ENCODE results near the gene IMMP2L. TPM values are rescaled to one million over a fixed set of nuclear protein-coding genes. Genes with fewer than 3 reads are reported as not detected.

IMMP2L gene
- total and polyA plus RNA-seq, 2 of the 4 experiments (the other 2 are of a cell fraction): 5.8 to 9.3 TPM

DNA sequence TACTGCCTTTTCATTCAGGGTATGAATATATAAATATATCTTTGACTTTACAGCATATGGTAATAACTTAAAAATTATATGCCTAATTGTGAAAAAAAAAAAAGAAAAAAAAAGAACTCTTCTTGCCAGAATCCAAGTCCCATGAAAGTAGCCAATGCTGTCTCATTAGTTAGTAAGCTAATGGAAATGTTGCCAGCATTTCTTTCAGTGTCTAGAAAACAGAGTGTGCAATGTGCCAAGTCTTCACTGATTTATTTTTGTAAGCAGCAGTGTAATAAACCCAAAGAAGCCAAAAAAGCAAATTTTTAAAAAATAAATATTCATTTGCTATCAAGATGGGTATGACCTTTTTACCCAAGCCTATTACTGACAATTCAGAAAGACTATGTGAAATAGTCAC, 502.5 kb downstream of the IMMP2L start:
- TF ChIP-seq MAZ (IDR thresholded peaks at IDR 0.05; ENCODE audit: borderline replicate concordance, low read depth, low read length) (no peak), RCOR1 (IDR thresholded peaks at IDR 0.05; ENCODE audit: insufficient replicate concordance, low read length) (no peak), POLR2A (IDR thresholded peaks at IDR 0.05; ENCODE audit: low read depth, low read length) (no peak), RAD21 (IDR thresholded peaks at IDR 0.05; ENCODE audit: low read length) (no peak), SMC3 (IDR thresholded peaks at IDR 0.05; ENCODE audit: low read depth, low read length) (no peak), CHD1 (IDR thresholded peaks at IDR 0.05; ENCODE audit: low read depth, low read length) (no peak), NFE2L2 (IDR thresholded peaks at IDR 0.05; ENCODE audit: low read depth, low read length) (no peak), MAFK (IDR thresholded peaks at IDR 0.05; ENCODE audit: low read depth, low read length) (no peak), FOS (IDR thresholded peaks at IDR 0.05; ENCODE audit: low read depth, low read length) (no peak)
- TF ChIP-seq, protein P1, sequence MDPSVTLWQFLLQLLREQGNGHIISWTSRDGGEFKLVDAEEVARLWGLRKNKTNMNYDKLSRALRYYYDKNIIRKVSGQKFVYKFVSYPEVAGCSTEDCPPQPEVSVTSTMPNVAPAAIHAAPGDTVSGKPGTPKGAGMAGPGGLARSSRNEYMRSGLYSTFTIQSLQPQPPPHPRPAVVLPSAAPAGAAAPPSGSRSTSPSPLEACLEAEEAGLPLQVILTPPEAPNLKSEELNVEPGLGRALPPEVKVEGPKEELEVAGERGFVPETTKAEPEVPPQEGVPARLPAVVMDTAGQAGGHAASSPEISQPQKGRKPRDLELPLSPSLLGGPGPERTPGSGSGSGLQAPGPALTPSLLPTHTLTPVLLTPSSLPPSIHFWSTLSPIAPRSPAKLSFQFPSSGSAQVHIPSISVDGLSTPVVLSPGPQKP (IDR thresholded peaks at IDR 0.05; ENCODE audit: borderline replicate concordance, low read depth, low read length): no peak
- H3K4me2 ChIP-seq (ENCODE audit: low read depth, low read length): no peak overlapping the region
- POLR2A ChIA-PET (ENCODE audit: unreplicated experiment): no interaction called here
- H3K14ac ChIP-seq (replicated peaks; ENCODE audit: low read depth, low read length): no peak overlapping the region
- no peak overlapping the region for H3K4ac ChIP-seq (ENCODE audit: low read depth, low read length)
- no TSS peak for BruUV-seq (replicated peaks)
- no peak overlapping the region for H4K91ac ChIP-seq (ENCODE audit: insufficient read depth, low read depth, low read length)
- H2BK5ac ChIP-seq (ENCODE audit: low read depth, low read length, poor library complexity, severe bottlenecking): no peak overlapping the region
- no peak for DNase-seq
- H2BK20ac ChIP-seq (ENCODE audit: low read depth, low read length): no peak overlapping the region
- no peak overlapping the region for H3K4me3 ChIP-seq (ENCODE audit: insufficient read depth, low read depth, low read length)
- H2AK9ac ChIP-seq (replicated peaks; ENCODE audit: low read depth, low read length, poor library complexity): no peak overlapping the region
- H4K5ac ChIP-seq (ENCODE audit: low read depth, low read length): no peak overlapping the region
- no peaks in the 10 kb centered on the region for H3K4me1 ChIP-seq (ENCODE audit: control insufficient read depth, insufficient read depth, low read length)
- H4K20me1 ChIP-seq (ENCODE audit: insufficient read depth, low read length): no peaks in the 10 kb centered on the region
- no peak overlapping the region for H2AK5ac ChIP-seq (ENCODE audit: low read depth, low read length)
- no peak for ATAC-seq (ENCODE audit: low read depth)
- no peaks in the 10 kb centered on the region for H3K27me3 ChIP-seq (ENCODE audit: control insufficient read depth, insufficient read depth, low read length)
- CTCF ChIA-PET: interaction anchor here (0.6 kb wide), 1 partner anchor 475 kb away, joined by 3 read pairs; no protein-coding TSS in a partner anchor
- dilution Hi-C loops (cut with HindIII; ENCODE audit: low sequenced_read_pairs, unreplicated experiment): no loop called here
- H3K9me3 ChIP-seq (ENCODE audit: control insufficient read depth, insufficient read depth, low read length): peaks cover 5% of the 10 kb centered on the region; the same call in 1 of the 2 replicates
- in situ Hi-C loops (cut with MboI; ENCODE audit: low sequenced_read_pairs): no loop called here
- no peaks in the 10 kb centered on the region for H3K36me3 ChIP-seq (ENCODE audit: control insufficient read depth, insufficient read depth, low read length)
- H2AFZ ChIP-seq (replicated peaks; ENCODE audit: low read length, poor library complexity): no peak overlapping the region
- H3K56ac ChIP-seq (ENCODE audit: extremely low read depth, insufficient read depth, low read length): no peak overlapping the region
- H2BK15ac ChIP-seq (ENCODE audit: low read depth, low read length): no peak overlapping the region
- no peak overlapping the region for H3K23ac ChIP-seq (ENCODE audit: low read depth, low read length)
- no peak overlapping the region for H4K8ac ChIP-seq (ENCODE audit: low read depth in 2 of 2, low read length in 2 of 2)
- intact Hi-C loops (cut with micrococcal nuclease): no loop called here
- H3K27ac ChIP-seq (ENCODE audit: insufficient read depth, low read length): no peak overlapping the region
- no peak overlapping the region for H3K18ac ChIP-seq (ENCODE audit: low read depth, low read length)
- no peak overlapping the region for H2BK120ac ChIP-seq (ENCODE audit: low read depth, low read length)
- H3K79me1 ChIP-seq (ENCODE audit: low read depth in 1 of 2, low read length in 2 of 2): no peaks in the 10 kb centered on the region
- H3K9ac ChIP-seq (ENCODE audit: low read depth, low read length): no peak overlapping the region
- no peaks in the 10 kb centered on the region for H3K9me1 ChIP-seq (ENCODE audit: insufficient read depth, low read length)
